Lung (tissue), 12 donors: Measurements from ENCODE around the gene PARD3. TPM values are rescaled to one million over a fixed set of nuclear protein-coding genes. Genes with fewer than 3 reads are reported as not detected.

Experiments
- ATAC-seq: fragments of 200-7000 bp; cut with Tn5 transposase; one replicate; pipeline ENCODE4 v1.9.1; 2020; ENCODE audit warnings: moderate number of reproducible peaks; ENCODE audit not compliant: insufficient read depth, low FRiP score
- DNase-seq, 3 donors: peaks; one replicate each; pipeline ENCODE4 v3.0.0-alpha.2; 2013 to 2017
- H3K27ac ChIP-seq, 2 donors: one replicate each; pipeline ENCODE4 v1.5.1; 2013; ENCODE audit warnings: mild to moderate bottlenecking in 2 of 2, moderate library complexity in 2 of 2, control low read depth in 1 of 2, inconsistent platforms in 1 of 2, low read depth in 1 of 2, low read length in 1 of 2
- H3K27me3 ChIP-seq, 3 donors: one replicate each; pipeline ENCODE4 v1.5.1; 2013; ENCODE audit warnings: low read length in 2 of 3; ENCODE audit not compliant: control insufficient read depth in 3 of 3, insufficient read depth in 3 of 3
- H3K36me3 ChIP-seq, 4 donors: one replicate each; pipeline ENCODE4 v1.5.1; 2013; ENCODE audit warnings: low read length in 4 of 4, mild to moderate bottlenecking in 1 of 4, moderate library complexity in 1 of 4; ENCODE audit not compliant: control insufficient read depth in 4 of 4, insufficient read depth in 4 of 4
- H3K4me1 ChIP-seq, 5 donors: one replicate each; pipeline ENCODE4 v1.5.1; 2013; ENCODE audit warnings: low read length in 5 of 5, mild to moderate bottlenecking in 2 of 5, moderate library complexity in 1 of 5; ENCODE audit not compliant: control insufficient read depth in 5 of 5, insufficient read depth in 5 of 5
- H3K4me3 ChIP-seq: one replicate; pipeline ENCODE4 v1.5.1; 2013; ENCODE audit warnings: mild to moderate bottlenecking, control low read depth, moderate library complexity
- H3K9ac ChIP-seq, 2 donors: one replicate each; pipeline ENCODE4 v1.5.1; 2013; ENCODE audit warnings: low read length in 2 of 2, control low read depth in 1 of 2; ENCODE audit not compliant: insufficient read depth in 1 of 2
- H3K9me3 ChIP-seq, 4 donors: one replicate each; pipeline ENCODE4 v1.5.1; 2013; ENCODE audit warnings: low read length in 3 of 4, mild to moderate bottlenecking in 1 of 4, moderate library complexity in 1 of 4; ENCODE audit not compliant: control insufficient read depth in 4 of 4, insufficient read depth in 3 of 4
- CTCF ChIP-seq: IDR thresholded peaks from 2 replicates; pipeline ENCODE4 v1.5.1; 2012; ENCODE audit warnings: mild to moderate bottlenecking; ENCODE audit errors: control extremely low read depth, extremely low read depth
- WGBS, 2 donors: extraction: QIAGEN DNeasy Blood & Tissue Kit; methylation state at CpG; one replicate each; pipeline ENCODE4 v1.1.7; 2013; 5-methylcytosine and 5-hydroxymethylcytosine counted together
- polyA plus RNA-seq, 2 donors: library from polyadenylated mRNA; stranded (reverse); fragments of 200-250 nt; gene quantifications; one replicate each; pipeline ENCODE4 v1.2.1, GENCODE V29; 2013
- total RNA-seq, 2 donors: library from RNA; depleted of rRNA in 1 of 2; stranded (reverse); fragments of >200 nt in 1 of 2; gene quantifications; one replicate each; pipeline ENCODE4 v1.2.1, GENCODE V29; 2014 to 2021
- donor health status: control.
- donor health status: control.
- donor health status: Bipolar disorder and iron deficiency.
- donor health status: healthy.
- donor health status: DM: yes; HTN: yes; CAD: no.

The PARD3 gene
- total and polyA plus RNA-seq, 4 donors = 10.3 to 69.2 (median 27.6) TPM

GRCh38 chr10:34124522-34125035, 690.5 kb downstream of the PARD3 start:
- ATAC-seq (peak; percentile 65), DNase-seq (peak in 1 of 3 donors; percentile 26)
- Histone ChIP-seq H3K4me3 (no peak overlapping the region), H3K36me3 (peaks cover 0 to 3% (median 0%) of the 10 kb centered on the region in 4 donors), H3K9me3 (no peaks in the 10 kb centered on the region), H3K4me1 (peaks cover 0 to 29% (median 3%) of the 10 kb centered on the region in 5 donors), H3K9ac (no peak overlapping the region), H3K27me3 (no peaks in the 10 kb centered on the region), H3K27ac (no peak overlapping the region)
- TF ChIP-seq CTCF = no peak
- WGBS, 2 donors = 66 to 84% methylated on average over 6 of the region's 6 CpGs

GRCh38 chr10:34121781-34122622, 693.1 kb downstream of the PARD3 start:
- 31 to 32% methylated on average over 7 of the region's 7 CpGs for WGBS, 2 donors
- no peak overlapping the region for H3K27ac ChIP-seq
- no peaks in the 10 kb centered on the region for H3K27me3 ChIP-seq
- no peak overlapping the region for H3K4me3 ChIP-seq
- DNase-seq (peak in 2 of 3 donors; percentile 61 to 67), ATAC-seq (no peak)
- peaks cover 0 to 36% (median 7%) of the 10 kb centered on the region in 5 donors for H3K4me1 ChIP-seq
- H3K36me3 ChIP-seq = peaks cover 0 to 2% (median 0%) of the 10 kb centered on the region in 4 donors
- peak overlapping the region in 1 of 2 donors; percentile 44 for H3K9ac ChIP-seq
- no peak for TF ChIP-seq CTCF
- H3K9me3 ChIP-seq = no peaks in the 10 kb centered on the region

GRCh38 chr10:34121125-34121753, 693.9 kb downstream of the PARD3 start:
- Histone ChIP-seq H3K4me3 (no peak overlapping the region), H3K27ac (no peak overlapping the region), H3K4me1 (peaks cover 2 to 42% (median 11%) of the 10 kb centered on the region in 5 donors), H3K36me3 (peaks cover 0 to 2% (median 0%) of the 10 kb centered on the region in 4 donors), H3K9ac (no peak overlapping the region), H3K27me3 (no peaks in the 10 kb centered on the region), H3K9me3 (no peaks in the 10 kb centered on the region)
- TF ChIP-seq CTCF = no peak
- ATAC-seq = no peak
- DNase-seq = peak in 1 of 3 donors; percentile 50
- WGBS, 2 donors = 75 to 80% methylated on average over 7 of the region's 7 CpGs
